Esophagus mucosa (tissue), 1 donor: Measurements from ENCODE around the gene BANP. TPM values are rescaled to one million over a fixed set of nuclear protein-coding genes. Genes with fewer than 3 reads are reported as not detected.
A peak's percentile ranks its signal among the peaks of the same experiment; 100 is the strongest.
"Not testable (repeated sequence)": the region's sequence is repeated elsewhere in the genome, so short reads cannot be mapped to it uniquely, and the experiment has no call there.

Source experiments
- ATAC-seq: fragments of 200-7000 bp; cut with Tn5 transposase; one replicate; pipeline ENCODE4 v1.9.1; 2020
- total RNA-seq: library from RNA; stranded (reverse); gene quantifications from one replicate; pipeline ENCODE4 v1.2.4, GENCODE V29; 2023
- donor health status: DM: yes; HTN: yes; CAD: no.

The BANP gene
- total RNA-seq, 1 donor from 2014 or later, result 9.6 TPM

DNA sequence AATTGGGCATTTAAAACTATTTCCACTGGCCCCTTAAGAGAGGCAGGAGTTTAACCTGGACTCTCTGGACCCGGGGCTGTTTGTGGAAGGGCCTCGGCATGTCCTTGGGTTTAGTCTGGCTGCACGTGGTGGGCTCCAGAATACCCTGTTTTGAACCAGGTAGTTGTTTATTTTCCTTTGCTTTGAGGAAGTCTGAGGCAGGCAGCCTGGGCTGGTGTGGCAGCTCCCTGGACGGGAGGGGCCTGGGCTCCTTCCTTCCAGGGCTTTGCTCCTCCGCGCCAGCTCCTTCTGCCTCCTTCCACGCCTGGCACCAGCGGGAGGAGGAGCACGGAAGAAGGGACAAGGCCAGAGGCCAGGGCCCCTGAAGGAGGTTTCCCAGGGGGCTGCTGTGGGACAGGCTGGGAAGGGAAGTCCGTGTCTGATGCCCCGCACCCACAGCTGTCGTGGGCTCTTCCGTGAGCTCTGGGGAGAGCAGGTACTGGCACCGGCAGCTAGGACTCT lies 15.5 kb downstream of the BANP start:
- peak; percentile 55 for ATAC-seq

DNA sequence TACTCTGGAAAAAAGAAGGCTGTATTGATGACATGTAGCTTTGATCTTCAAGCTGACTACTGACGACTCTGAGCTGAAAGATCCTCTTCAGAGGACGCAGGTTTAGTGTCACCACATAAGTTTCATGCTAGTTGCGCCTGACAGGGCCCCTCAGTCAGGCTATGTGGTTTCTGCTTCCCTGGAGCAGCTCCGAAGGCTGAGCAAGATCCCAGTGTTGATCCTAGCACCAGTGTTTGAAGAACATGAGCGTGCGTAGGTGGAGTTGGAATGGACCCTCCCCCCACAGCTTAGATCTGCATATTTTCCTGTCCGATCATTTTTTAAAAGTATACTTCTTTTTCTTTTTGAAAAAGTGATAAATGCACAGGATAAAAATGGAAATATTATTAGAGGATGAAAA lies 17.3 kb downstream of the BANP start:
- ATAC-seq, result no peak

DNA sequence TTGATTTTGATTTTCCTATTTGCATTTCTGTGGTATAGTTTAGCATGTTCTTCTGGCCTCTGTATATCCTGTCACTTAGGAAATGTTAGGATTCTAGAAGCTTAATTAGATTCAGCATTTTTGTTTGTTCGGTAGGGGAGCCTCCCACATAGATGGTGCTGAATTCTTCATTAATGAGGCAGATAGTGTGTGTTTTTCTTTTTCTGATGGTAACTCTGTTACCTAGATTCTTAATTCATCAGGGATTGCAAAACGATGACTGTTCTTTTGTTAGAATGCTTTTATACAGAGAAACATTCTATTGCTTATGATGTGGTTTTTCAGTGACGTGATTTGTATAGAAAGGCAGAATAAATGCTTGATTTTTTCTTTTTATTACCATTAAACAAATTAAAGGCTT lies 19.0 kb downstream of the BANP start:
- ATAC-seq, result no peak

DNA sequence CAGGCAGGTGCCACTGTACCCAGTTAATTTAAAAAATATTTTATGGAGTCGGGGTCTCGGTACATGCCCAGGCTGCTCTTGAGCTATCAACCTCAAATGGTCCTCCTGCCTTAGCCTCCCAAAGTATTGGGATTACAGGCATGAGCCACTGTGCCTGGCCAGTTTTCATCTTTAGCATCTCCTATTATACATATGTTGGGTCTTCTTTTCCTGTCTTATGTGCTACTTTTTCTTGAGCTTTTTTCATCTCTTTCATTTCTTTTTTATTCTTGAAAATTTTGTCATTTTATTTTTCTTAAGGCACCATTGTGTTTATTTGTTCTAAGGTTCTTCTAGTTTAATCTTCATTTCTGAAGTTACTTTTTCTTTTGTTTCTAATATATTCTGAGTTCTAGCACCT lies 20.7 kb downstream of the BANP start:
- no peak for ATAC-seq

DNA sequence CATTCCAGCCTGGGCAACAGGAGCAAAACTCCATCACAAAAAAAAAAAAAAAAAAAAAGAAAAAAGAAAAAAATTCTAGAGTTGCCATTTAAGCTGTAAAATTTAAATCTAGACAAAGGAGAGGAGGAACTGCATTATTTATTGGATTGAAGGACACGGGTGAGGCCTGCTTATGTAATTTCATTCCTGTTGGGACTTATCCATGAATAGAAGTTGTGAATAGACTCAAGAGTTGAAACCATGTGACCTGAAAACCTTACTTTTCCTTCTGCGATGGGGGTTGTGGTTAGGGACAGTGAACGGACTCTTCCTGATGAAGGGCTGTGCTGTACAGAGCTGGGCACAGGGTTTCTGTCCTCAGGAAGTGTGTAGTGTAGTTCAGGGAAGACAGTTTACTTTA lies 22.5 kb downstream of the BANP start:
- ATAC-seq, result peak; percentile 56

DNA sequence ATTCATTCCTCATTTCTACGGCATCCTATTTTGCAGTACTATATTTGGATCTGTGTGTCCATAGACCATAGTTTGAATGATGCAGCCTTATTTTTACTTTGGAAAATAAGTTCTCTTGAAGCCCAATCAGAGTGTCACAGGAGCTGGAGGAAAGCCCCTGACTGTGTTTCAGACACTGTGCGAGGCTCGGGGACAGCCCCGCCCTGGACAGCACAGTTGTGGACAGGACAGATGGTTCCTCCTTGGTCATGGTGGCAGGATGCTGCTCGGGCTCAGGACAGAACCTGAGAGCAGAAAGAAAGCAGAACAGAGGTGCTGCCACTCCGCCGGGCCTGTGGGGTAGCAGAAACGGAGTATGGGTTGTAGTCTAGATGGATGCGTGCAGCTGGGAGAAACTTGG lies 22.9 kb downstream of the BANP start:
- no peak for ATAC-seq

DNA sequence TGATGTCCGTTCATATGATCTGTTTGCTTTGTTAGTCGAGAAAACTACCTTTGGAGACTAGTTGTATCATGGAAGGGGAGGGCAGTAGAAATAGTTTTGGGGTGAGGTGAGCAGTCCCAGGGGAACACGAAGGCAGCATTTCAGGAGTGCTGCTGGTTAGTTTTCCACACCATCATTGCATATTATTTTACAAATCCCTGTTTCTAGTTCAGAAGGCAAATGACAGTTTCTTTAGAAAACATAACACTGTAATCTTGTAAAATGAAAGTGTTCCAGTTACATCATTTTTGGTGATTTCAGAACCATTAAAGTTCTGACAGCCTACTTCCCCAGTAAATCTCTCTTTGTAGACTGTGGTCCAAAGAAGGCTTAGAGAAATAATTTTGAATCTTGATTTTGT lies 25.4 kb downstream of the BANP start:
- ATAC-seq, result no peak

DNA sequence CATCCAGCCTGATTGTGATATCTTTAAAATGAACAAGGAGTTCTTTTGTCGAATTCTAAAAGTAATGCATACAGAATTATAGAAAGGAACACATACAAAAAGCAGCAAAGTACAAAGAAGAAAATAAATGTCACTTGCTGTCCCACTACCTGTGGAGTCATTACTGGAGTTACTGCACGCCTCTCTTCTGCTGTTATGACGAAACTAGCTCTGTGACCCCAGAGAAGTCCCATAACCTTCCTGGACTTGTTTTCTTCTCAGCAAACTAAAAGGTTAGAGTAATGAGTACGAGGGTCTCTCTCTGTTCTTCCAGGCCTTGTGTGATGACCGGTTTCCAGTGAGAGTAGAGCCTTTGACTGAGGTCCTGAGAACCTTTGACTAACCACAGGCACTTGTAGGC lies 26.9 kb downstream of the BANP start:
- ATAC-seq, result no peak

DNA sequence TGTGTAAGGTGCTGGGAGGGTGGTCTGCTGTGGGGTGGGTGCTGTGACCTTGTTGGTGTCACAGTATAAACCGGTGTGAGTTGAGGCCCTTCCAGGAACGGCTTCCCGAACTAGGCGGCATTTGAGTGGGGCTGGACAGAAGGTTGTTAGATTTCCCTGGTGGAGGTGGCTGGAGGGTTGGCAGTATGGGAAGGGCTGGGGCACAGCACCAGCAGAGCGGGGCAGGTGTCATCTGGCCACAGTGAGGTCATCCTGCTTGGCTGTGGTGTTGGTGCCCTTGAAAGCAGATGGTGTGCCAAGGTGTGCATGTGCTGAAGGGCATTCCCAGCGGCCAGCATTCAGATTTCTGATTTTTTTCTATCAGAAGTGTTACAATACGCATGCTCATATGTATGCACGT lies 28.1 kb downstream of the BANP start:
- ATAC-seq, result no peak

DNA sequence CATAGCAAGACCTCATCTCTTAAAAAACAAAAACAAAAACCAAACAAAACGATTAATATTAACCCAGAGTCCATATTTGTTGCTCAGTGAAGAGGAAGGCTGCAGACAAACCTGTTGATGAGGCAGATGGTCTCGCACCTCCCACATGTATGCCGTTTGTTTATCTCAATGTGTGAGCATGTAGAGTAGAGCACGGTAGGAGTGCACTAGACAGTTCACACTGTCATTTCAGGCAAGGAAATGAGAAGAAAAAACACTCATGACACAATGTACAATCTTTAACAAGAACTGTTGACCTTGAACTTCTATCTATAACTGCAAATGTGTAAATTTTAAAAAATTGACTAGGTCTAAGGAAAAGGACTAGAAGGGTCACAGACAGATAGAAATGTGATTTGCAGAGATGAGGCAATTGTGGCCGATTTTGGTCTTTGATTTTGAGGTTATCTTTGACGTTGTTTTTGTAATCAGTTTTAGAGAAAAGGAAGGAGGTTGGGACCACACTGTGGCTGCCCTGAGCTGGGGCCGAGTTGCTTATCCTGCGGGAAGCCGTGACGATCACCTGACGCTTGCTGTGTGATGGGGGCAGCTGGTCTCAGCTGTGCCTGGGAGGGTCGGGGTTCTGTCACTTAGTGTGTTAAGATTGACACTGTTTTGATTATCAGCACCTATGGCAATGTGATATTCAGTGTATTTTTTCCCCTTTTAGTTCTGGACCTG lies 28.8 kb downstream of the BANP start:
- not testable (repeated sequence) for ATAC-seq

DNA sequence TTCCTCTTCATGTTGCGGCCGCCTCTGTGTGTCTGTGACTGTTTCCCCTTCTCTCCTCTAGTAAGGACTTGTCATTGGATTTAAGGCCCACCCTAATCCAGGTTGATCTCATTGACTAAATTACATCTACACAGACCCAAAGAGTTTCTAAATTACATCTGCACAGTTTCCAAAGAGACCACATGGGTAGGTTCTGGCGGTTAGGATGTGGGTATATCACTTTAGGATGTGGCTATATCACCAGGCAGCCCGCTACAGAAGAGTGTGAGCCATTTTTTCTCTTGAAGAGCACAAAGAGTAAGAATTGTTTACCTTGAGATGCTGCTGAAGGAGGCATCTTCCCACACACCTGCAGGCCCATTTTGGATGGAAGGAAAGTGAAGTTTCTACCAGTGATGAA lies 30.1 kb downstream of the BANP start:
- ATAC-seq, result not testable (repeated sequence)

DNA sequence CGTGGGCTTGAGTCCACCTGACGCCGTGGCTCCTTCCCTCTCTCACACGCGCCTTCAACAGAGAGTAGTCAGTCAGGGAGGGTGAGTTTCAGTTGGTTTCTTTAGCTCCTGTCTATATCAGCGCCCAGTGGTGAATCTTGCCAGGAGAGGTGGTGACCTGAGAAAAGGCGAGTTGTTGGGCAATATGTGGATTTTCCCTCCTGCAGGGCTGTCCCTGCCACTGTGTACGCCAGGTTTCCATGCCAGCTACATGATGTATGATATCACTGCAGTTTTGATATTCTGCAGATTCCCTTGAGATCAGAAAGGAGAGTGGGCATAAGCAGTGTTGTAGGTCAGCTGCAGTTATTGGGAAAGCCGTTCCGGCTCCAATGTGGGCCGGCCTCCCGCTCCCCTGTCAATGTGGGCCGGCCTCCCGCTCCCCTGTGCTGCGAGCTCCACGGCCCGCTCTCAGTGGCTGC lies 31.4 kb downstream of the BANP start:
- ATAC-seq, result no peak

DNA sequence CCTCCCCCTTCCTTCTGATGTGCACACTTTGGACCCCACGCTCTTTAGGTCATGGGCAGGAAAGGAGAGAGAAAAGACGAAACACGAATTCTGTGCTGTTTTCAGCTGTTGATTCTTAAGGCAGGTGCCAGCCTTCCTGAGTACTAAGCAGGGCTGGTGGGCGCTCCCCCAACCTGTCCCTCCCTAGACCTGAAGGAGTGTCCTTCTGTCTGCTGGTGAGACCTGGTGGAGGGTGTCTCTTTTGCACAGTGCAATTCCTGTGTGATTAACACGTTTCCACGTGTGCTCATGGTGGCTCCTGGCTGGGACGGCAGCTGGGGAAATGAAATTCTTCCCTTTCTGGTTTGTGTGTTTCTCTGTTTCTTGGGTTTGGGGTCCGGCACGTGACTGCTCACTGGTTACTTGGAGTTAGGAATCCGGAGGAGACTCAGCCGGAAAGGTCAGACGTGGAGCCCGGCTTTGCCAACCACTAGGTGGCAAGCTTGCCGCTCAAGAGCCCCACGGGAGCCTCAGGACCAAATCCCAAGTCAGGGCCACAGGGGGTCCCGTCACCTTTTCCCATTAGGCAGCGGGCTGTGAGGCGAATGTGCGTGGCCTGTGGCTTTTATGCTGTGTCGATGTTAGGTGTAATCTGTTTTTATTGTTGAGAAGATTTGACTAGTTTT lies 32.0 kb downstream of the BANP start:
- ATAC-seq, result peak; percentile 37

DNA sequence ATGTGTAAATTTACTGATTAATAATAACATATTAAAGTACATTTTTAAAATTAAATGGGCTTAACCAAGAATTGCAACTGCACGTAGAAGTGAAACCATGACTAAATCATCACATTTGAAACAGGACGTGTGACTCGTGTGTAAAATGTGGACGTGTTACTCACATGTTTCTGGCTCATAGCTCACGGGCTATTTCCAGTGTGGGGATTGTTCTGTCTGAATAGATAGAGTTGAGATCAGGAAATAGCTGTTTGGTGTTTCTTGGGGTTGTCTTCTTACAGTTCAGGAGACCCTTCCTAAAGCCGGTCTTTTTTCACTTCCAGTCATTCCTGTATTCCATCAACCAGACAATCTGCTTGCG lies 32.5 kb downstream of the BANP start:
- not testable (repeated sequence) for ATAC-seq

DNA sequence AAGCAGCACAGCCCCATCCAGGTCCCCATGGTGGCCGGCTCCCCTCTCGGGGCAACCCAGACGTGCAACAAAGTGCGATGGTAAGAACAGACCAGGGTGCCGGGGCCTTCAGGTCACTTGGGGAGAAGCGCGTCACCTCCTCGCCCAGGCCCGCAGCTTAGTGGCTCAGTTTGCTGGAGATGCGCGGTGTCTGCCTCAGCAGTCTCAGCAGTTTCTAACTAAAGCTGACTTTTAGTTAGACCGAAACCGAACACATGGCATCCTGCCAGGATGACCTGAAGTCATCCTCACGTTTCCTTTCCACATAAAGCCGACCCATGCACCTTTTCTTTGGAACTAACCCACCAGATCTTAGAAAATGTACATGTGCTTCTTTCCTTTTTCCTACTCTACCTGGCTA lies 32.9 kb downstream of the BANP start:
- not testable (repeated sequence) for ATAC-seq

DNA sequence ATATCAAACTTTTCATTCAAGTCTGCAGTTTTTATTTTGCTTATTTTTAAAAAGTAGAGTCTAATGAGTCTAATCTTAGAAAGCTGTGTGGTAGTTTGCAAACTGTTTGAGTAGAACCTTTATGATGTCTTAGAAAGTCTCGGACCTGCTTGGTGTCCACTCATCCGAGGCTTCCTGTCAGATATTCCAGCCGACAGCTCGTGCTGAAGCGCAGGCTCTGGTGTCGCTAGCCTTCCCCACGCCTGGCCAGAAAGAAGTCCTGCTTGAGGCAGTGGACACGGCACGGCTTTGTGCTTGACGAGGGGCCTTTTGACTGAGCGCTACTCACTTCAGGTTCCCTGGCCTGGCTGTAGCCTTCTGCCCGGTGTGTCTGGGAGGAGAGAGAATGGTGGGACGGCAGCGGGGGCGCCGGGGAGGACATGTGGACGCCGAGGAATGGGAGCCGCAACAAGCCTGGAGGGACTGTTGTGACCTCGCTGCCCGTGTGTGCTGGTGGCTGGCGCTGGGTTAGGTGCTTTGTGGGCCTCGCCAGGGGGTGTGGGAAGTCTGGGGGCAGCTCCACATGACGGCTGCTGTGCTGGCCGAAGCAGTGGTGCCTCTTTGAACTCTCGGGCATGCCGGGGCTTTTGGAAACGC lies 33.5 kb downstream of the BANP start:
- ATAC-seq, result no peak

DNA sequence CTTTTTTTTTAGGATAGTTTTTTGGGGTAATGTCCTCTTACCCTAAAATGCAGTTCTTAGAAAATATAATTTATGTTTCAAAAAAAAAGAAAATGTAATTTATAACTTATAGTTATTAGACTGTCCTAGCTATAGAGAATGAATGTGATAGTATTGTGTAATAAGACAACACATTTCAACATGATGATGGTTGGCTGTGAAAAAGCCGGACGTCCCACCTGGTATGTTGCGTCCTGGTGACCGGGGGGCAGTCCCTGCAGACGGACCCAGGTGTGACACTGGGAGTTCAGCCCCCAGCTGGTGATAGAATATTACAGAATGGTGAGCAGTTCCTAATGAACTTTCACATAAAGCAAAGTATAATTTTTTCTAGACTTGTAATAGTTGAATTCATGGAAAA lies 34.3 kb downstream of the BANP start:
- ATAC-seq, result not testable (repeated sequence)

DNA sequence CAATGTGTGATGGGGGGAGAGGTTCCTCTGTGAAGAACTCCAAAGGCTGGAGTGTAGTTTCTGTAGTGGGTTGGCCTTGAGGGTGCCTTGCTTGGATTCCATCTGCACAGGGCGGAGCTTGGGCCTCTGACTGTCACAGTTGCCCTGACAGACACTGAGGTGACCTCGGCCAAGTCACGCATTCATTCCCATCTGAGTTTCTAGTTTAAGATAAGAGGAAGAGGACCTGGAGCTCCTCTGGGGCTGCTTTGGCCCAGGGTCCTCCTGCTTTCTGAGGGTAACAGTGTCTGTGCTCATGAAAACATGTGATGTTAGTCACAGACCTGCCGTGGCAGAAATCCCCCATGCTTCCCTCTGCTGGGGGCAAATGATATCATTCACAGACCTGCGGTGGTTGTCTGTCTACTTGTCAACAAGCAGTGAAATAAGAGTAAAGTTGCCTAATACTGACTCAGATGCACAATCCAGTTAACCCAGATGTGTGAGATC lies 35.2 kb downstream of the BANP start:
- ATAC-seq, result peak; percentile 81

DNA sequence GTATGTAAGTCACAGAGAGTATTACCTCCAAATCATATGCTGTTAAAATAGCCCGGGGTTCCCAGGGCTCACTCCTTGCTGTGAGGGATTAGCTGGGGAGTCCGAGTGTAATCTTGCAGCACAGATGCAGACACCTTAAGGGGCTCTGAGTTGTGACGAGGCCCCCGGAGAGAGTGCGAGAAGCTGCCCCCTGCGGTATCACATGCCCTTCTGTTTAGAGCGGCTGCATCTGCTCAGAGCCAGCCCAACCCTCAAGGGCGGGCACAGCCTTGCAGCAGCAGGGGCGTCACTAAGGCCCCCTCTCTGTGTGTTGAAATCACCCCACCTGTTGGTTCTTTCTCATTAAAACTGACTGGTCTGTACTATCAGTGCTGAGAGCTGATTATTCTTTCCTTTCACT lies 37.4 kb downstream of the BANP start:
- ATAC-seq, result not testable (repeated sequence)

DNA sequence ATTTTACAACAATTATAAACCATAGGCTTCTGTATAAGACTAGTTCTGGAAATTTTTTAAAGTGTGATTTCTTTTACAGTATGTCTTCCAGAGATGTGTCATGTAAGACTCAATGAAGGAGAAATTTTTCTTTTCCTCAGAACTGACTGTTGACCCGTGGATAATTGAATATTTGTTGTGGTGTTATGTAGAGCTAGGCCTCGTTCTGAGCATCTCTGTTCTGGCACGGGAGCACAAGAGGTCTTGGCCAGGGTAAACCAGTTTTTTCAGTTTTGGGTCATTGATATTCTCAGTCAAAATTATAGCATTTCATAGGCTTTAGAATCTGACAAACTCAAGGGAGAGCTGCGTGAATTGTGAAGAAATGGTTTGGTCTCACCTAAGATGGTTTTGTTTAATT lies 39.0 kb downstream of the BANP start:
- not testable (repeated sequence) for ATAC-seq

DNA sequence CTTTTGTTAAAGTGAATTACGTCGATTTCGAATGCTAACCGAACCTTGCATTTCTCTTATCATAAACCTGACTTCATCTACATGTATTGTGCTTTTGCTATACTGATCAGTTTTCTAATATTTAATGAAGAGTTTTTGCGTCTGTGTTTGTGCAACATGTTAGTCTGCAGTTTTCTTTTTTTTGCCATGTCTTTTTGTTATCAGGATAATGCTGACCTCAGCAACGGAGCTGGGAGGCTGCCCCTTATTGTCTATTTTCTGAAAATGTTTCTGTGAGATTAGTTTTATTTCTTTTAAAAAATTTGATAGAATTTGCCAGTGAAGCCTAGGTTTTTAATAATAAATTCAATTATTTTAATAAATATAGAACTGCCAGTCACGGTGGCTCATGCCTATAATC lies 40.9 kb downstream of the BANP start:
- not testable (repeated sequence) for ATAC-seq

DNA sequence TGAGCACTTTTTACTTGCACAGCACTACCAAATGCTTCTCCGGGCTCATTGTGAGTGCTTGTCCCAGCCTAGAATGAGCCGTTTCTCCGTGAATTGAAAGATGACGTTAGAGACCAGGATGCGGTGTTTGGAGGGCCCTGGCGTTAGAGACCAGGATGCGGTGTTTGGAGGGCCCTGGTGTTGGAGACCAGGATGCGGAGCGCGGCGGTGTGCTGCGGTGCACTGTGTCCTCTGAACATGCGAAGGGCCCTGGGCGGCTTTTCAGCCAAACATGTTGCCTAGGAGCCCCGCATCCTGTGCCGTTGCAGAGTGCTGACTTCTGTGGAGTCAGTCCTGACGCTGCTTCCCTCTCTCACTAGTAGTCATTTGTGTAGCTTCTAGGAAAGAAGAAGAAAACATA lies 42.7 kb downstream of the BANP start:
- ATAC-seq, result no peak

DNA sequence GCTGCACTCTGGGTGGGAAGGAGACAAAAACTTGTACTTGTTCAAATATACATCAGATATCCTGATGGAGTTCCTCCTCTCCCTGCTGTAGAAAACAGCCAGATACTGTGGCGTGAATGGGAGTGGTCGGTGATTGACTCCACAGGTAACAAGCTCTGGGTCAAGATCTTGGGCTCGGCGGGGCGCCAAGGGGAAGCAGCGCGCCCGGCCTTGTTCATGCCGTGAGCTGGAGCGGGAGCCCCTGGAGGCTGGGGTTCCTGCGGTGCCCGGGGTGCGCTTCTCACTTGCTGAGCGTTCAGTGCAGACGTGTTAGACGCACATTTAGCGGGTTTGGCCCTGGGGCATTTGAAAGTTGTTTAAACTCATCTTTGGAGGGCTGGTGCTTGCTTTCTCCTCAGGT lies 44.4 kb downstream of the BANP start:
- ATAC-seq, result no peak
